ENCODE data around the gene CDK2.
A peak's percentile ranks its signal among the peaks of the same experiment; 100 is the strongest.
"Not testable (repeated sequence)": the region's sequence is repeated elsewhere in the genome, so short reads cannot be mapped to it uniquely, and the experiment has no call there.

CDK2 gene

DNA sequence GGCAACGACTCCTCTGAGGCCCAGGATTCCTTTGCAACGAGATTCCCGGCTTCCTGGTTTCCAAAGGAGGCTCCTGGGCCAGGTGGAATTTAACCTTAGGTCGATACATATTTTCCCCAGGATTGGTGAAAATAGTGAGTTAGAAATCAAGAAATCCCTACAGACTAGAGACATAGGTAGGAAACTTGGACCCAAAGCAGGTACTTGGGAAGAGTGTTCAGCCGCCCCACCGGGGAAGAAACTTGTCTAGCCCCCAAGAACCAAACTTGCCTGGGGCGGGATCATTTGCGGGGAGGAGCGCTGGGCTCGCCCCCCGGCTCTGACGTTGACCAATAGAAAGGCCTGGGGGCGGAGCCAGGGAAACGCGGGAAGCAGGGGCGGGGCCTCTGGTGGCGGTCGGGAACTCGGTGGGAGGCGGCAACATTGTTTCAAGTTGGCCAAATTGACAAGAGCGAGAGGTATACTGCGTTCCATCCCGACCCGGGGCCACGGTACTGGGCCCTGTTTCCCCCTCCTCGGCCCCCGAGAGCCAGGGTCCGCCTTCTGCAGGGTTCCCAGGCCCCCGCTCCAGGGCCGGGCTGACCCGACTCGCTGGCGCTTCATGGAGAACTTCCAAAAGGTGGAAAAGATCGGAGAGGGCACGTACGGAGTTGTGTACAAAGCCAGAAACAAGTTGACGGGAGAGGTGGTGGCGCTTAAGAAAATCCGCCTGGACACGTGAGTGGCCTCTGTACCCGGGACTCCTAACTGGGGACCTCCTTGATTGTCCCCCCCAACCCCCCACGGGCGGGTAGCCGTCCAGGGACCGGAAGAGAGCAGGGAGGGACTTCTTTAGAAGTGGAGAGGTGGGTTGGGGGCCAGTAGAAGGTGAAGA, at the start of gene CDK2:
CDK2 (plus strand) TSS at position 423 of the 874 bp plus-strand sequence; CDS start at position 602, 179 bp downstream.
- peak; percentile 82 for DNase-seq

- not testable (repeated sequence) for DNase-seq
Observed at GRCh38 chr12:55919032-55919431, 47.6 kb upstream of the CDK2 start.

DNA sequence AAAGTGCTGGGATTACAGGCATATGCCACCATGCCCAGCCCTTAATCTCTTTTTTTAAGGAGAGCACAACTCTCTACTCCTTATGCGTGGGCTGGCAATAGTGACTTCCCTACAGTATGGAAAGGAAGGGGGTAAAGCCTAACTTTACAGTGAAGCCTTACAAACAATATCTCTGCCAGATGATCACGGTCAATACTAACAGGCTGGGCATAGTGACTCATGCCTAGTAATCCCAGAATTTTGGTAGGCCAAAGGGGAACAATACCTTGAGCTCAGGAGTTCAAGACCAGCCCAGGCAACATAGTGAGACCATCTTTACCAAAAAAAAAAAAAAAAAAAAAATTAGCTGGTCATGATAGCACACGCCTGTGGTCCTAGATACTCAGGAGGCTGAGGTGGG, 44.5 kb upstream of the CDK2 start:
- DNase-seq, result no peak

DNA sequence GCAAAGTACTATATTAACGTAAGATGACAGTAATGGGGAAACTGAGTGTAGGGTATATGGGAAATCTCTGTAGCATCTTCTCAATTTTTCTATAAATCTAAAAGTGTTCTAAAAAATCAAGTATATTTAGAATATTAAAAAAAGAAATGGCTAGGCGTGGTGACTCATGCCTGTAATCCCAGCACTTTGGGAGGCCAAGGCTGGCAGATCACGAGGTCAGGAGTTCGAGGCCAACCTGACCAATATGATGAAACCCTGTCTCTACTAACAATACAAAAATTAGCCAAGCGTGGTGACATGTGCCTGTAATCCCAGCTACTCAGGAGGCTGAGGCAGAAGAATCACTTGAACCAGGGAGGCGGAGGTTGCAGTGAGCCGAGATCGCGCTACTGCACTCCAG, 43.0 kb upstream of the CDK2 start:
- DNase-seq, result not testable (repeated sequence)

- DNase-seq, result no peak
Observed at GRCh38 chr12:55925371-55925770, 41.3 kb upstream of the CDK2 start.

DNA sequence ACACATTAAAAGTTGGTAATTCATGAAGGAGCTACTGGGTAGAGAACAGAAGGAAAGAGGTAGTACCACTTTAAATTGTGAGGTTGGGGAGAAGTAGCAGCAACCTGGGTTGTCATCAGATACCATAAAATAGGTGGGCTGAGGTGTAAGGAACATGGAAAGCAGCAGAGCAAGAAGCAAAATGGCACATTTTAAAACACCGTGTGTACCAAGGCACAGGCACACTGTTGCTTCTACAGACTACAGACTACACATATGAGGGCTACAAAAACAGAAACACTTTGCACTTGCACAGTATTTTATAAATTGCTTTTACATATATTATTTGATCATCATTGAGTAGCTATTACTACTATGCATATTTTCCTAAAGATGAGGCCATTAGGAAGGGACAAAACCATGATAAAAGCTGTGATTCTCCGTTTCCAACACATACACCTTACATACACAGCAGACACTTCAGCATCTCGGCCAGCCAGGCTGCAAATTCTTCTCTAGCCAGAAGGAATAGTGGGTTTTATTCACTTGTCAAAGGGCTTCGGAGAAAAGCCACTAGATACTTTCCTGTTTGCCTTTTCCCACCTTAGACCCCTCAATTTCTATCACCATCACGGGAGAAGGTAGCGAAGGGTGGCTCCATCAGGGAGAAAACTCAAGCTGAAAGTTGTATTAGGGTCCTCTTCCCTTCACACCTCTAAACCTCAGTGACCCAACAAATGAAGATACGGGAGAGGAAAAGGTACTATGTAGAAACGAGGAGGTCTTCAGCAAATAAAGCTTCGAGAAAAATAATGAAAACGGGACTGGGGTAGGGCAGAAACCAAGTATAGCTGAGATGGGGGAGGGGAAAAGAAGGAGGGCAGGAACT, 40.5 kb upstream of the CDK2 start:
- DNase-seq, result no peak

DNA sequence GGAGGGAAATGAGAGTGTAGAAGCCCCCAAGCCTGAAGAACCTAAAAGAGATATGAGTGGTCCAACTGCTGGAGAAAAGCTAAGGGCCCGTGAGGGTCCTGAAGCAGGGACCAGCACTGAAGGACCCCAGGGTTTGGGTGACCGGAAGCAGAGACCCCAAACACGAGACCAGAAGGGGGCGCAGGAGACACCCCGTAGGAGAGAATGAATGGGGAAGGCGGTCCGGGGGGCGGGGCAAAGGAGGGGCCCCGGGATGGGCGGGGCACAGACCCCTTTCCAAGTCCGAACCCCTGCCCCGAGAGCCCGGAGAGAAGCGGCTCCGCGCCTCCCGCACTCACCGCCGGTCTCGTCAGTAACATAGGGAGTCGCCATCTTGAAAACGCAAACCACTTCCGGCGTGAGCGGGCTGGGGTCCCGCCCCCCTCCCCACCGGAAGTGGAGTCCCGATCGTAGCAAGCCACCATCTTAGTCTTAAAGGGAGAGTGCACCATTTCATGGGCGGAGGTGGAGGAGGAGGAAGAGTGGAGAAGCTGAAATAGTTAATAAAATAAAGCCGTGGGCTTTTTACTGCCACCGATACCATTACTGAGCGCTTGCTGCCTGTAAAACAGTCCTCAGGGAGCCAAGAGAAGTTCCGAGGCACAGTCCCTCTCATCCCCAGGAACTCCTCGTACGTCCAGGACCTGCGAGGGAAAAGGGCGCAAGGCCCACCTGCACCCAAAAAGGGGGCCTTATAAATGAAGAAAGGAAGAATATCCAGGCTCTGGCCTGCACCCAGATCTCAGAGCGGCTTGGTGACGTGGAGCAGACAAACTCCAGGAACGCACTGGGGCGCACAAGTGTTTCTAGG, 39.7 kb upstream of the CDK2 start:
- peak; percentile 84 for DNase-seq

DNA sequence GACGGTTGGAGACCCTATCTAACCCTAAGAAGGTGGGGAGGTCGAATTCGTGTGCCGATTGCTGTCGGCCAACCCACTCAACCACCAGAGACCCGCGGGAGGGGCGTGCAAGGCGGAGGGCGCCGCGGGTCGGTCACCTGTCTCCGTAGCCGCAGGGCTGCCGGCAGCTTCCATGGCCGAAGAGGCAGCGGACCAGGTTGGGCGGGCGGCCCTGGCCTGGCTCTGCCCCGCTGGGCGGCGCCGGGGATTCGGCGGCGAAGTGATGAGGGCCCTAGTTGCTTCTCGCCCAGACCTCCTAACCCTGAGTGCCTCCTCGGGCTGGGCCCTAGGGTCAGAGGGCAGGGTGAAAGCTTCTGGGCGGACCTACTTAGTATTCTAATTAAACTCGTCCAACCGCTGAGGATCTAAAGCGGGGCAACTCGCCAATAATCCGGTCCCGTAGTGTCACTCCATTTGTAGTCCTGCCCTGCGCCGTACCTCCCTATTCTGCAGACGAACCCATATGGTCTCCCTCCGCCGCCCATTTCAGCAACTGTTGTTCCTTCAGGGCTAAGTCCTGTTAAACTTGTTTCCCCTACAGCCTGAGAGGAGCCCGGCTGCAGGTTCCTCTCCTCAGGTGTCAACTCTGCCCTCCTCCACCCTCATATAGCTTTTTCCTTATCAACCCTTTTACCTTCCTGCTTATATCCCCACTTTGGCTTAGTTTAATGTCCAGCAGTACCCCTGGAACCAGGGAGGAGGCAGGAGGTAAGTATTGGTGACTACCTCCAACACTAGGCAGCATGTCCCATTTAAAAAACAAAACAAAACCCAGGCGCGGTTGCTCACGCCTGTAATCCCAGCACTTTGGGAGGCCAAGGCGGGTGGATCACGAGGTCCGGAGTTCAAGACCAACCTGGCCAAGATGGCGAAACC, 38.8 kb upstream of the CDK2 start, which contains the start of gene PYM1:
PYM1 (minus strand) TSS at position 307 of the 915 bp plus-strand sequence; CDS start at position 174, 133 bp downstream.
- no peak for DNase-seq

DNA sequence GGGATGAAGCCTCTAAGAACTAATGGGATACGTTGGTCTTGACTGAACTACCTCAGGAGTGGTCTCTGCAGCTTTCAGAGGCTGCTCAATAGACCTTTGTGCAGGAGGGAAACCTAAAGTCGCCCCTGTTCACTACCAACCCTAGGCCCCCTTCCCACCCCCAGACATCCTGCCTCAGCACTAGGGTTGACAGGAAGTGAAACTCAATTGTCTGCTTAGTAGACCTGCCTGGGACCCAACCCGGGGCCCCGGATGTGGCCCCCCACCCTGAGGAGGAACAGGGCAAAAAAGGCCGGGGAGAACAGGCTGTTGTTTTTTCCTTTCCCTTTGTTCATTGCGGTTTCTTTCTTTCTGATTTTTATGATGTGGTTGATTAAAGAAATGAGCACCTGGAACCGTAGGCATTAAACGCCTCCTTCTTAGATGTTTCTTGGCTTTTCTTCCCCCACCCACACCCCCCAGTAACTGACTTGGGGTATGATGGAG, 37.3 kb upstream of the CDK2 start:
- no peak for DNase-seq

- no peak for DNase-seq
Observed at GRCh38 chr12:55930771-55931316, 35.8 kb upstream of the CDK2 start, which contains the start of gene DGKA. Gene DGKA, plus strand, starts transcription at chr12:55931162. Its CDS starts 5,342 bp downstream, at chr12:55936504.

- no peak for DNase-seq
Observed at GRCh38 chr12:55931317-55931779, 35.3 kb upstream of the CDK2 start.

DNA sequence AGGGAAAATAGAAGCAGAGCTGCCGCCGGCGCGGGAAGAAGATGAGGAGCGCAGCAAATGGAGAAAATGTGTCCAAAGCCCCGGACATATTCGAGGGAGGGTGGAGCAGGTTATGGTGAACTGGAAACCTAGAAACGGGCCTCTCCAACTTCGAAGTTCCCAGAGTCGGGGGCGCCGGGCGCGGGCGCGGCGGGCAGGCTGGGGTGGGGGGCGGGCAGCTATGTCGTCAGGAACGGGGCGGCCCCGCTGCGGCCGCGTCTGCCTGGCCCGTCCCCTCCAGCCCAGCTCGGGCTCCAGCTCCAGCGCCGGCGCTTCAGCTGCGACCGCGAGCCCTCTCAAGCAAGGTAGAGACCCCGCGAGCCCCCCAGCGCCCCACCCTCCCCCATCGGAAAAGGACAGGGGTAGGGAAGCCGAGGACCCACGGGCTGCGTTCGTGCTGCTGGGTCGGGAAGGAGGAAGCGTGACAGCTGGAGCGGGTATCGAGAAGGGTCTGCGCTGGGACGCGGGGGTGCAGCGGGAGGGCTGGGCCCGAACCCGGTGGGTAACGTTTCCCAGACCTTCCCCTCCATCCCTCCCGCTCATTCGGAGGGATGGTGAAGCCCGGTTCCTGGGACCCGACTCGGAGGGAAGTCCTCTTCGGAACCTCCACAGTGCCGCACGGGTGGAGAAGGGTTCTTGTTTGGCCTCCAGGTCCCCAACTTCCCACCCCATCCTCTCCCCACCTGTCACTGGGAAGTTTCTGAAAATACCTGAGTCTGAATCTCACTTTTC, 34.7 kb upstream of the CDK2 start:
- no peak for DNase-seq

DNA sequence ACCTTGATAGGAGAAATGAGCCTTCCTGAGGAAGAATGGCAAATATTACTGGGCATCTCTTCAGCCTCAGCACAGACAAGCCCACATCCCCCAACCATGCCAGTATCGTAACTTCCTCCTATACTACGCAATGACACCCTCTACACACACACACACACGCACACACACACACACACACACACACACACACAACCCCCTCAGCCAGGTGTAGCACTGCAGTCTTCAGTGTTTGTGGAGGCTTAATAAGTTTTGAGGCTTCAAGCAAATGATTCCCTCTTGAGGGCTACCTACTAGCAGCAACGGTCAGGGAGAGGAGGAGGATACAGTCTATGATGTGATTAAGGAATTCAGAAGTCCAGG, 34.1 kb upstream of the CDK2 start:
- no peak for DNase-seq

- no peak for DNase-seq
Observed at GRCh38 chr12:55933169-55933798, 33.3 kb upstream of the CDK2 start.

- no peak for DNase-seq
Observed at GRCh38 chr12:55933799-55934742, 32.6 kb upstream of the CDK2 start.

GRCh38 chr12:55934773-55935172, 31.9 kb upstream of the CDK2 start:
- no peak for DNase-seq

DNA sequence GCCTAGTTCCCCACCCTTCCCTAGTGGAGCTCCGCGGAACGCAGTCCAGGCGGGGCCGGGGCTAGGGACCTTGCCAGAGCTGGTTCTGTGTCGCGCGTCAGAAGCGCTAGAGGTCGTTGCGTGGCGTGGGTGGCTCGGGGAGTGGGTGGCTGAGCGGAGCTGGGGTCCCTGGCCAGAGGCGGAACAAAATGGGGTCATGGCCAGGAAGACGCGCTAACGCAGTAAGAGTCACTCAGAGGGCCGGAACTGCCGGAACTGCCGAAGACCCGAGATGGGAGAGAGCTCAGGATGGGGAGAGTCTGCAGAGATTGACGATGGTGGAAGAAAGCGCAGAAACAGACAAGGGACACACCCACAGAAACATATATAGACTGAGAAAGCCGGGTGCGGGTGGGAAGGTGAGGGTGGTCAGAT, 30.9 kb upstream of the CDK2 start:
- DNase-seq, result no peak

DNA sequence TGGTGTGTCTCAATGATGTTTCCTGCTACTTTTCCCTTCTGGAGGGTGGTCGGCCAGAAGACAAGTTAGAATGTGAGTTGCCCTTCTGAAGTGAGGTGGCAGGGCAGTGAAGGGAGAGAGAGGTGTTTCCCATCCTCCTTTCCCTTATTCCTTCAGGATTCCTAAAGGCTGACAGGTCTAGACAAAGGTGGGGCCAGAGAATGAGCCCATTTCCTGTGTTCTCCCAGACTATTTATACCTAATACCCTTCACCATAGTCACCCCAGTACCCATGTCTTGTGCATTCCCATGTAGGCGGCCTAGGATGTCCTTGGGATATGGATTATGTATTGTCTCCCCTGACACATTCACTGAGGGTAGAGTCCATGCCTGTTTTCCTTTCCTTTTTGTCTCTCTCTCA, 28.6 kb upstream of the CDK2 start:
- no peak for DNase-seq

Data from NCI-H1436 (cell line).